T-cell (primary cell): ENCODE results near the gene FAM227B. TPM values are rescaled to one million over a fixed set of nuclear protein-coding genes. Genes with fewer than 3 reads are reported as not detected.

ENCODE experiments used
- ATAC-seq, 4 experiments: fragments of 200-7000 bp in 3 of 4; fragments of 150-1000 bp in 1 of 4; cut with Tn5 transposase; replicated peaks in 1 of 4; 1 replicate in 3 of 4; 2 replicates in 1 of 4; pipeline ENCODE4 v1.10.0; 2021; ENCODE audit warnings: moderate library complexity in 3 of 4, mild to moderate bottlenecking in 2 of 4, moderate number of reproducible peaks in 1 of 4
- CTCF ChIA-PET, 2 donors: fragments of 300-600 bp; sonication (Branson Sonifier 250); formaldehyde crosslinking; loops; one replicate each; lab custom pipeline; 2022; ENCODE audit warnings: antibody characterized with exemption in 2 of 2; lab: Charles Lee
- POLR2A ChIA-PET, 2 donors: fragments of 300-600 bp; sonication (Branson Sonifier 250); formaldehyde crosslinking; loops; one replicate each; lab custom pipeline; 2022; ENCODE audit warnings: antibody characterized with exemption in 2 of 2; lab: Charles Lee
- DNase-seq, 35 experiments: peaks; one replicate each; pipeline versions ENCODE4 v3.0.0 to v3.0.0-alpha.2; 2013 to 2023
- H3K27ac ChIP-seq: one replicate; pipeline ENCODE4 v1.5.1; 2013; ENCODE audit warnings: low read length
- H3K27me3 ChIP-seq, 2 experiments: replicated peaks in 1 of 2; 1 replicate in 1 of 2; 2 replicates in 1 of 2; pipeline versions ENCODE4 v1.6.1 to v1.7.0; 2013; ENCODE audit warnings: low read length in 1 of 2, mixed read lengths in 1 of 2; ENCODE audit not compliant: control insufficient read depth in 2 of 2, insufficient read depth in 2 of 2; ENCODE audit errors: extremely low read depth in 1 of 2
- H3K36me3 ChIP-seq, 2 donors: 1 replicate in 1 of 2; 2 replicates in 1 of 2; pipeline versions ENCODE4 v1.6.1 to v1.7.0; 2013; ENCODE audit warnings: low read length in 1 of 2; ENCODE audit not compliant: control insufficient read depth in 2 of 2, insufficient read depth in 1 of 2; ENCODE audit errors: extremely low read depth in 1 of 2
- H3K4me1 ChIP-seq, 2 experiments: 1 replicate in 1 of 2; 2 replicates in 1 of 2; pipeline versions ENCODE4 v1.6.1 to v1.7.0; 2013; ENCODE audit warnings: low read length in 2 of 2, mixed read lengths in 1 of 2; ENCODE audit not compliant: insufficient read depth in 2 of 2, control insufficient read depth in 1 of 2; ENCODE audit errors: extremely low read depth in 1 of 2
- H3K4me3 ChIP-seq, 2 donors: 1 replicate in 1 of 2; 2 replicates in 1 of 2; pipeline versions ENCODE4 v1.5.1 to v1.7.0; 2013; ENCODE audit warnings: mild to moderate bottlenecking in 2 of 2, low read length in 1 of 2, moderate library complexity in 1 of 2; ENCODE audit not compliant: control insufficient read depth in 1 of 2; ENCODE audit errors: extremely low read depth in 1 of 2
- H3K9me3 ChIP-seq: 2 replicates; pipeline ENCODE4 v1.7.0; 2013
- H3K27ac Mint-ChIP-seq, 2 donors: one replicate each; pipeline ENCODE4 v1.8.0; 2020 to 2021; ENCODE audit warnings: mild to moderate bottlenecking in 2 of 2, mixed read lengths in 2 of 2
- H3K27me3 Mint-ChIP-seq, 2 donors: one replicate each; pipeline ENCODE4 v1.8.0; 2021 to 2022; ENCODE audit warnings: mixed read lengths in 2 of 2
- H3K36me3 Mint-ChIP-seq: one replicate; pipeline ENCODE4 v1.8.0; 2021; ENCODE audit warnings: mixed read lengths
- H3K4me1 Mint-ChIP-seq, 3 donors: one replicate each; pipeline ENCODE4 v1.8.0; 2020 to 2022; ENCODE audit warnings: mixed read lengths in 3 of 3, mild to moderate bottlenecking in 1 of 3
- H3K4me3 Mint-ChIP-seq, 3 donors: one replicate each; pipeline ENCODE4 v1.8.0; 2020 to 2022; ENCODE audit warnings: mild to moderate bottlenecking in 3 of 3, mixed read lengths in 3 of 3, moderate library complexity in 3 of 3
- H3K9me3 Mint-ChIP-seq, 3 donors: one replicate each; pipeline ENCODE4 v1.8.0; 2020 to 2022; ENCODE audit warnings: mixed read lengths in 3 of 3
- WGBS: methylation state at CpG from one replicate; pipeline ENCODE4 v1.1.5; 2013; ENCODE audit warnings: missing lambda C conversion rate; ENCODE audit not compliant: insufficient coverage; 5-methylcytosine and 5-hydroxymethylcytosine counted together
- total RNA-seq, 35 experiments: library from RNA in 6 of 35; stranded (reverse) in 6 of 35; fragments of 120-200 nt in 1 of 35; gene quantifications; one replicate each; pipeline versions ENCODE4 v1.2.1 to v1.2.4 and lab custom pipeline; 2013 to 2026

Gene FAM227B
- total RNA-seq, 5 donors from 2014 or later (not counting 1 experiment from before 2014, with no cell fraction given) = 4.7 to 11.2 (median 8.0) TPM

DNA sequence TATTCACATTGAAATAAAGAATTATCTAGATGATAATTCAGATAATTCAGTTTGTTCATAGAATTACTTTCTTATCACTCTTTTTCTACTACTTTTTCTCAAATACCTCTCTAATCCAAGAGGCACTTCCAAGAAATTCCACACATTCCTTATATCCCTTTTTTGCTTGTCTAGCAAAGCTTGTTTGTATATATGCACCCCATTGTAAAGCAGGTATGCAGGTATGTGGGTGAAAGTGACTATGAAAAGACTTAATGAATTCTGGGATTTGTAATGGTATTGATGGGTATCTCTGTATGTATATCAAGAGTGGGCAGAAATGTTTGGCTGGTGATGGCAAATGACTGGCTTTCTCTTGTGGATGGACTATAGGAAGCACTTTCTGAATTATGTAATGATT is 291.7 kb downstream of the FAM227B start:
- H3K4me1 Mint-ChIP-seq = no peaks in the 10 kb centered on the region
- no peaks in the 10 kb centered on the region for H3K9me3 ChIP-seq
- POLR2A ChIA-PET = interaction anchor here in 1 of 2 donors (0.6 to 0.7 kb wide), 2 partner anchors 19 to 404 kb away, joined by 3 to 6 read pairs; no protein-coding TSS in a partner anchor
- H3K27me3 ChIP-seq = no peaks in the 10 kb centered on the region
- no peaks in the 10 kb centered on the region for H3K9me3 Mint-ChIP-seq
- H3K4me1 ChIP-seq = no peaks in the 10 kb centered on the region
- H3K36me3 Mint-ChIP-seq = peaks cover 38% of the 10 kb centered on the region
- no peaks in the 10 kb centered on the region for H3K27me3 Mint-ChIP-seq
- no peak overlapping the region for H3K4me3 ChIP-seq
- CTCF ChIA-PET = interaction anchor here in 1 of 2 donors (0.7 kb wide), 1 partner anchor 214 kb away, joined by 3 read pairs; no protein-coding TSS in a partner anchor
- H3K4me3 Mint-ChIP-seq = no peak overlapping the region
- no peak overlapping the region for H3K27ac Mint-ChIP-seq
- no peak for ATAC-seq
- no peak overlapping the region for H3K27ac ChIP-seq
- no peak for DNase-seq
- H3K36me3 ChIP-seq = peaks cover 3 to 11% of the 10 kb centered on the region in 2 donors

DNA sequence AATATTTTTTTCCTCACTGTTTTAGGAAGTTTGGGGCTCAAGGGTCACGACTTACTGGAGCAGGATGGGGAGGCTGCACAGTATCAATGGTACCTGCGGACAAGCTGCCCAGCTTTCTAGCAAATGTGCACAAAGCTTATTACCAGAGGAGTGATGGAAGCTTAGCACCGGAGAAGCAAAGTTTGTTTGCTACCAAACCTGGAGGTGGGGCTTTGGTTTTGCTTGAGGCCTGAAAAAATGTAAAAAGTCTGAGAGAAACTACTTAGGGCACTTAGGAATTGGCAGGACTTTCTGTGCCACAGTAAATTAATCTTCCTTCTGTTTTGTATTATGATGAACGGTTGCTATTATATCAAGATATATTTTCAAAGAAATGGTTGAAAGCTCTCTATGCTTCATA is 292.7 kb downstream of the FAM227B start:
- no peak overlapping the region for H3K27ac ChIP-seq
- CTCF ChIA-PET = no interaction called here
- peaks cover 3 to 11% of the 10 kb centered on the region in 2 donors for H3K36me3 ChIP-seq
- no peaks in the 10 kb centered on the region for H3K4me1 ChIP-seq
- Mint-ChIP-seq H3K9me3 (no peaks in the 10 kb centered on the region), H3K4me3 (no peak overlapping the region), H3K27ac (no peak overlapping the region), H3K27me3 (no peaks in the 10 kb centered on the region), H3K4me1 (no peaks in the 10 kb centered on the region), H3K36me3 (peaks cover 44% of the 10 kb centered on the region)
- POLR2A ChIA-PET = no interaction called here
- no peak overlapping the region for H3K4me3 ChIP-seq
- DNase-seq (no peak), ATAC-seq (no peak)
- no peaks in the 10 kb centered on the region for H3K27me3 ChIP-seq
- H3K9me3 ChIP-seq = no peaks in the 10 kb centered on the region
- 94% methylated on average over 3 of the region's 4 CpGs for WGBS

DNA sequence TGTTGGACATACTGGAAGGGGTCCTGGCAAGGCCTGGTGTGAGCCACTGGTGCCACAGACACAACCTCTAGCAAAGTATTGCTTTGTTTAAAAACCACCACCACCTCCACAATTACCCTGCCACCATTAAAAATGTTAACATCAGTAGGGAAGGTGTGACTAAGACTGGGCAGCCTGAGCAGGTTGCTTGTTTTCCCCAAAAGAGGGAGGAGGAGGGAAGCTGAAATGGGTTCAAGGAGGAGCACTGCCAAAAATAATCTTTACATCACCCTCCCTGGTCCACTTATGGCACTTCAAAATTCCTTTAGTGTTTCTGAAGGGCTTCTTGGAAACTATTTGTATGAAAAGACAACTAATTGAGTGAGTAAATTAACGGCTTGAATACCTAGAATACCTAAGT is 297.4 kb downstream of the FAM227B start:
- Histone ChIP-seq H3K9me3 (no peaks in the 10 kb centered on the region), H3K4me3 (no peak overlapping the region), H3K27me3 (no peaks in the 10 kb centered on the region), H3K36me3 (peaks cover 8 to 29% of the 10 kb centered on the region in 2 donors), H3K4me1 (no peaks in the 10 kb centered on the region), H3K27ac (no peak overlapping the region)
- ChIA-PET POLR2A (no interaction called here), CTCF (no interaction called here)
- Mint-ChIP-seq H3K4me3 (no peak overlapping the region), H3K4me1 (peaks cover 0 to 5% (median 2%) of the 10 kb centered on the region in 3 donors), H3K9me3 (no peaks in the 10 kb centered on the region), H3K27me3 (no peaks in the 10 kb centered on the region), H3K27ac (no peak overlapping the region), H3K36me3 (peaks cover 58% of the 10 kb centered on the region)
- ATAC-seq (no peak), DNase-seq (no peak)
- no CpG with 5 or more reads among the region's 1 CpG for WGBS

DNA sequence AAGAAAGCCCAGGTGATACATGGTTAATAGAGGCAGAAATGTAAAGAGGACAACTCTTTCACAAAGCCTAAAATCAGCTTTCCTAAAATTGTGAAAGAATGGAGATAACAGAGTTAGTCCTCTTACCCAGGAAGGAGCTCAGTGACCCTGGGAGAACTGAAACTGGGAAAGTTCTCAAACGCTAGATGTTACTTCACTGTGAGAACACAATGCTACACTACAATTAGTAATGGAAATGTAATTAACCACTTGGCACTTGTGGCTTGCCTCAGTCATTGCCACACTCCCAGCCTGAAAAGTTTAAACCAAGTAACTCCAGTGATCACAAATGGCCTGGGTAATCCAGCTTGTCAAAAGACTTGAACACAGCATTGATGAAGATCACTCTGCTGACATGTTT is 300.3 kb downstream of the FAM227B start:
- H3K36me3 Mint-ChIP-seq = peaks cover 62% of the 10 kb centered on the region
- ChIA-PET CTCF (interaction anchor here in 1 of 2 donors (0.5 kb wide), 1 partner anchor 854 kb away, joined by 3 read pairs; no protein-coding TSS in a partner anchor), POLR2A (no interaction called here)
- no peaks in the 10 kb centered on the region for H3K9me3 ChIP-seq
- no CpG with 5 or more reads among the region's 1 CpG for WGBS
- no peak overlapping the region for H3K27ac ChIP-seq
- DNase-seq = no peak
- no peak overlapping the region for H3K27ac Mint-ChIP-seq
- no peak for ATAC-seq
- H3K4me1 ChIP-seq = no peaks in the 10 kb centered on the region
- peaks cover 0 to 5% (median 2%) of the 10 kb centered on the region in 3 donors for H3K4me1 Mint-ChIP-seq
- H3K36me3 ChIP-seq = peaks cover 5 to 29% of the 10 kb centered on the region in 2 donors
- no peak overlapping the region for H3K4me3 Mint-ChIP-seq
- H3K27me3 Mint-ChIP-seq = no peaks in the 10 kb centered on the region
- H3K4me3 ChIP-seq = no peak overlapping the region
- no peaks in the 10 kb centered on the region for H3K27me3 ChIP-seq
- H3K9me3 Mint-ChIP-seq = no peaks in the 10 kb centered on the region

DNA sequence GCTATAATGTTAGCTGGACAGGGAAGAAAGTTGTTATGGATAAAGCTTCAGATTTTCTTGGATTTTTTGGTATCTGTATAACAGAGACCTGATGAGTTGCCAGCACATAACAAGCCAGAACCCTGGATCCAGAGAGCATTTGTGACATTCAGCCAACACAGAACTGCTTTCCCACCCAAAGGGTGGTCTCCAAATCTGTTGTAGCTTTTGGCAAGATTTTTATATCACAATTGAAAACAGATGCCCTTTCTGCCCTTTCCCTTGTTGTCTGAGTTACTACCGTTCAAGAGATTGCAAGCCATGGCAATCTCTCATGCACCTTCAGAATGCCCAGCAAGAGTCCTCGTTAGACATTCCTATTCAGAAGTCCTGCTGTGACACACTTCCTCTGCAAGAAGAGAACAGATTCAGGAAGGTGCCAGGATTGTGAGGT is 305.2 kb downstream of the FAM227B start:
- H3K27me3 ChIP-seq = no peaks in the 10 kb centered on the region
- Mint-ChIP-seq H3K9me3 (no peaks in the 10 kb centered on the region), H3K4me1 (peaks cover 0 to 2% (median 0%) of the 10 kb centered on the region in 3 donors), H3K4me3 (no peak overlapping the region), H3K27me3 (no peaks in the 10 kb centered on the region), H3K36me3 (peaks cover 70% of the 10 kb centered on the region), H3K27ac (no peak overlapping the region)
- no peaks in the 10 kb centered on the region for H3K9me3 ChIP-seq
- ChIA-PET CTCF (interaction anchor here in 1 of 2 donors (0.6 kb wide), 1 partner anchor 39 kb away, joined by 5 read pairs; no protein-coding TSS in a partner anchor), POLR2A (no interaction called here)
- no peak overlapping the region for H3K4me3 ChIP-seq
- 100% methylated on average over 1 of the region's 2 CpGs for WGBS
- peaks cover 9 to 25% of the 10 kb centered on the region in 2 donors for H3K36me3 ChIP-seq
- no peak overlapping the region for H3K27ac ChIP-seq
- DNase-seq (no peak), ATAC-seq (no peak)
- H3K4me1 ChIP-seq = no peaks in the 10 kb centered on the region

DNA sequence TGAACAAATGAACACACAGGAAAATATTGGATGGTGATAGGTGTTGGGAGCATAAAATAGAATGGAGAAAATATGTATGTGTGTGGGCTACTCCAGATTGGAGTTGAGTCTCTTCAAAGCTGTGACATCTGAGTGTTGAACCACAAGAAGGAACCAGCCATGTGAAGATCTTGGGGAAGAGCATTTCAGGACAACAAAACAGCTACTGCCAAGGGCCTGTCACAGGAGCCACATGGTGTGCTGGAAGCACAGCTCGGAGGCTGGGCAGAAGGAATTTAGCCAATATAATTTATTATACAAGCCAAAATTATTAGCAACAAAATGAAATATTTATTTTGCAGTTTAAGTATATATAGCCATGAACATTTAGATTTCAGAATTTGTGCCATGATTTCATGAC is 305.9 kb downstream of the FAM227B start:
- Mint-ChIP-seq H3K9me3 (no peaks in the 10 kb centered on the region), H3K4me1 (peaks cover 0 to 3% (median 2%) of the 10 kb centered on the region in 3 donors), H3K36me3 (peaks cover 69% of the 10 kb centered on the region), H3K4me3 (no peak overlapping the region), H3K27me3 (no peaks in the 10 kb centered on the region), H3K27ac (no peak overlapping the region)
- Histone ChIP-seq H3K4me1 (no peaks in the 10 kb centered on the region), H3K27me3 (no peaks in the 10 kb centered on the region), H3K36me3 (peaks cover 9 to 19% of the 10 kb centered on the region in 2 donors), H3K9me3 (no peaks in the 10 kb centered on the region), H3K4me3 (no peak overlapping the region), H3K27ac (no peak overlapping the region)
- POLR2A ChIA-PET = no interaction called here
- DNase-seq = no peak
- CTCF ChIA-PET = interaction anchor here in 1 of 2 donors (0.6 kb wide), 1 partner anchor 38 kb away, joined by 5 read pairs; no protein-coding TSS in a partner anchor
- ATAC-seq = no peak
- WGBS = no CpG with 5 or more reads among the region's 1 CpG
